K562 (cell line): ENCODE data around the gene PGM2. TPM values are rescaled to one million over a fixed set of nuclear protein-coding genes. Genes with fewer than 3 reads are reported as not detected.

Experiments
- ATAC-seq: fragments of 200-7000 bp; cut with Tn5 transposase; 3 replicates; pipeline ENCODE4 v1.9.1; 2020; ENCODE audit warnings: moderate library complexity
- BruUV-seq: library from RNA; stranded (reverse); fragments of 400-500 nt; replicated peaks from 2 replicates; lab custom pipeline; 2021; lab: Mats Ljungman, UMichigan
- CTCF ChIA-PET: fragments of 300-600 bp; formaldehyde crosslinking; extraction: SDS; loops from one replicate; lab custom pipeline; 2021; ENCODE audit warnings: low intra/inter-chr PET ratio; lab: Yijun Ruan, JAX
- POLR2A ChIA-PET: fragments of 300-600, 350-650 bp; sonication (Branson Sonifier 250); formaldehyde crosslinking; extraction: SDS; loops from one replicate; lab custom pipeline; 2021; ENCODE audit warnings: antibody characterized with exemption, inconsistent platforms; lab: Yijun Ruan, JAX
- DNase-seq, 4 experiments: peaks; one replicate each; pipeline versions ENCODE4 v3.0.0 to v3.0.0-alpha.2; 2011 to 2018; ENCODE audit warnings: low spot score in 3 of 4, mixed read lengths in 3 of 4; ENCODE audit errors: extremely low read depth in 1 of 4
- FAIRE-seq: peaks from 2 replicates; lab custom pipeline; 2011; peaks lifted over from hg19 to GRCh38; lab: Jason Lieb, UNC
- H2AFZ ChIP-seq: 2 replicates; pipeline ENCODE4 v1.6.0; 2011; ENCODE audit warnings: low read depth, low read length, control low read depth, inconsistent platforms
- H3K27ac ChIP-seq: fragments of 200-600 bp; 3 replicates; pipeline ENCODE4 v1.8.0; 2011; ENCODE audit warnings: low read depth, mild to moderate bottlenecking, control low read depth, inconsistent platforms, low read length, moderate library complexity, mixed read lengths; ENCODE audit errors: extremely low read depth
- H3K27me3 ChIP-seq, 2 experiments: fragments of 300-600 bp in 1 of 2; 2 replicates in 1 of 2; 3 replicates in 1 of 2; pipeline versions ENCODE4 v1.6.0 to v1.8.0; 2011; ENCODE audit warnings: inconsistent platforms in 2 of 2, low read length in 2 of 2, mild to moderate bottlenecking in 1 of 2, mixed read lengths in 1 of 2, moderate library complexity in 1 of 2; ENCODE audit not compliant: control insufficient read depth in 2 of 2, insufficient read depth in 2 of 2
- H3K36me3 ChIP-seq: fragments of 300-600 bp; 3 replicates; pipeline ENCODE4 v1.8.0; 2011; ENCODE audit warnings: mild to moderate bottlenecking, low read length, inconsistent platforms; ENCODE audit not compliant: control insufficient read depth, insufficient read depth
- H3K4me1 ChIP-seq, 2 experiments: fragments of 200-600 bp in 1 of 2; replicated peaks in 1 of 2; 2 replicates in 1 of 2; 3 replicates in 1 of 2; pipeline versions ENCODE4 v1.5.1 to v1.8.0; 2011; ENCODE audit warnings: inconsistent platforms in 2 of 2, low read length in 2 of 2, mild to moderate bottlenecking in 1 of 2, mixed read lengths in 1 of 2, moderate library complexity in 1 of 2; ENCODE audit not compliant: control insufficient read depth in 2 of 2, insufficient read depth in 2 of 2
- H3K4me2 ChIP-seq: 2 replicates; pipeline ENCODE4 v1.6.1; 2011; ENCODE audit warnings: low read length, control low read depth, inconsistent platforms, mixed read lengths; ENCODE audit not compliant: insufficient read depth
- H3K4me3 ChIP-seq: fragments of 200-600 bp; sonication (generic), shearing (Covaris generic); 2 replicates; pipeline ENCODE4 v1.5.1; 2016; ENCODE audit warnings: control low read depth, inconsistent platforms
- H3K79me2 ChIP-seq: fragments of 200-600 bp; 3 replicates; pipeline ENCODE4 v1.8.0; 2011; ENCODE audit warnings: low read length, inconsistent platforms; ENCODE audit not compliant: control insufficient read depth, insufficient read depth
- H3K9ac ChIP-seq, 2 experiments: 2 replicates each; pipeline versions ENCODE4 v1.6.0 to v1.6.1; 2011; ENCODE audit warnings: low read depth in 2 of 2, low read length in 2 of 2, control low read depth in 1 of 2, inconsistent platforms in 1 of 2, mild to moderate bottlenecking in 1 of 2, mixed read lengths in 1 of 2; ENCODE audit not compliant: insufficient read depth in 1 of 2
- H3K9me1 ChIP-seq: one replicate; pipeline ENCODE4 v1.6.0; 2011; ENCODE audit warnings: inconsistent platforms, mild to moderate bottlenecking, low read length, moderate library complexity; ENCODE audit not compliant: control insufficient read depth, insufficient read depth
- H3K9me3 ChIP-seq: replicated peaks from 2 replicates; pipeline ENCODE4 v1.5.1; 2011; ENCODE audit warnings: low read depth, low read length, inconsistent platforms; ENCODE audit not compliant: control insufficient read depth, insufficient read depth
- H4K20me1 ChIP-seq: replicated peaks from 2 replicates; pipeline ENCODE4 v1.6.1; 2011; ENCODE audit warnings: low read length, inconsistent platforms, mixed read lengths; ENCODE audit not compliant: control insufficient read depth, insufficient read depth
- ARNT ChIP-seq, 2 experiments: fragments of 450-650 bp; IDR thresholded peaks; 2 replicates each; pipeline ENCODE4 v1.6.1; 2016; ENCODE audit warnings: mild to moderate bottlenecking in 1 of 2
- ASH1L ChIP-seq: fragments of 450-650 bp; IDR thresholded peaks from 2 replicates; pipeline ENCODE4 v1.6.1; 2018; ENCODE audit warnings: borderline replicate concordance, mild to moderate bottlenecking, low read depth; ENCODE audit not compliant: partially characterized antibody
- GABPA ChIP-seq: fragments of 200-800 bp; sonication (Bioruptor generic); conservative IDR thresholded peaks from 2 replicates; pipeline ENCODE4 v1.6.1; 2016; ENCODE audit warnings: low read depth, missing genetic modification characterization, missing compliant biosample characterization
- MBD2 ChIP-seq: sonication (generic); IDR thresholded peaks from 2 replicates; pipeline ENCODE4 v1.6.1; 2016; ENCODE audit warnings: low read depth, borderline replicate concordance
- NFE2L1 ChIP-seq: fragments of 450-650 bp; IDR thresholded peaks from 2 replicates; pipeline ENCODE4 v1.6.1; 2016; ENCODE audit warnings: missing genetic modification characterization, low read depth, mild to moderate bottlenecking, missing compliant biosample characterization, moderate library complexity, borderline replicate concordance
- NR2C1 ChIP-seq, 2 experiments: fragments of 450-650 bp; IDR thresholded peaks; 2 replicates each; pipeline ENCODE4 v1.6.1; 2017; ENCODE audit warnings: mild to moderate bottlenecking in 2 of 2, antibody characterized with exemption in 1 of 2, inconsistent platforms in 1 of 2, missing compliant biosample characterization in 1 of 2, missing genetic modification characterization in 1 of 2
- PREB ChIP-seq: sonication (generic); formaldehyde crosslinking; IDR thresholded peaks from 2 replicates; pipeline ENCODE4 v1.8.1; 2023; ENCODE audit warnings: mild to moderate bottlenecking, missing genetic modification reagents
- SAFB ChIP-seq: fragments of 200-400 bp; formaldehyde crosslinking; IDR thresholded peaks from 2 replicates; pipeline ENCODE4 v1.6.1; 2017; ENCODE audit warnings: low read depth, low read length, borderline replicate concordance
- SMARCC2 ChIP-seq: fragments of 450-650 bp; IDR thresholded peaks from 2 replicates; pipeline ENCODE4 v1.6.1; 2017; ENCODE audit warnings: antibody characterized with exemption, moderate library complexity, mild to moderate bottlenecking, low read depth
- ZNF175 ChIP-seq: fragments of 200-800 bp; sonication (Bioruptor generic); IDR thresholded peaks from 2 replicates; pipeline ENCODE4 v1.6.1; 2016; ENCODE audit warnings: low read depth, mild to moderate bottlenecking, missing genetic modification characterization, missing compliant biosample characterization
- WGBS: fragments of 100-300 bp; shearing (Covaris generic); methylation state at CpG from one replicate; pipeline ENCODE4 v1.1.6; 2016; ENCODE audit warnings: low coverage, mixed read lengths; ENCODE audit not compliant: insufficient coverage; ENCODE audit errors: missing lambda C conversion rate; 5-methylcytosine and 5-hydroxymethylcytosine counted together
- in situ Hi-C: fragments of 300-500 bp; cut with MboI; formaldehyde crosslinking; loops from 4 replicates; pipeline ENCODE4 v1.15.0; 2018; ENCODE audit warnings: inconsistent platforms, mixed read lengths
- intact Hi-C: fragments of 100-400 bp; cut with micrococcal nuclease; formaldehyde crosslinking; loops from 2 replicates; pipeline ENCODE4 v1.14.2; 2022
- polyA plus RNA-seq, 8 experiments: library from polyadenylated mRNA; depleted of rRNA in 4 of 8; stranded (reverse) in 5 of 8; unstranded in 3 of 8; fragments of >200 nt; fragmentation: Nextera tagmentation in 2 of 8; fragmentation: Illumina TruSeq in 1 of 8; extraction: Ambion mirVana in 2 of 8; extraction: Trizol in 1 of 8; gene quantifications; 2 replicates each; pipeline versions ENCODE4 v1.2.1 to v1.2.3, GENCODE V29; 2011 to 2014; ENCODE audit warnings: inconsistent platforms in 1 of 8, missing spikeins in 1 of 8
- total RNA-seq, 7 experiments: library from RNA; depleted of rRNA in 6 of 7; stranded (reverse); fragments of >200 nt in 6 of 7; fragmentation: Illumina TruSeq in 2 of 7; extraction: Trizol in 2 of 7; gene quantifications; 2 replicates each; pipeline versions ENCODE4 v1.2.1 to v1.2.3, GENCODE V29; 2011 to 2021; ENCODE audit warnings: low replicate concordance in 1 of 7

Gene PGM2
- total and polyA plus RNA-seq, 9 of the 15 experiments (the other 6 are each of a cell fraction or from before 2014, with no cell fraction given) = 15.2 to 77.3 (median 51.4) TPM

- intact Hi-C loops (no loop called here), in situ Hi-C loops (no loop called here)
- Histone ChIP-seq H2AFZ (no peak overlapping the region), H3K4me3 (no peak overlapping the region), H3K9ac (no peak overlapping the region), H3K27ac (no peak overlapping the region), H3K4me1 (no peaks in the 10 kb centered on the region), H3K36me3 (no peaks in the 10 kb centered on the region), H3K9me1 (no peaks in the 10 kb centered on the region), H3K79me2 (no peaks in the 10 kb centered on the region), H3K9me3 (no peaks in the 10 kb centered on the region), H3K4me2 (no peak overlapping the region), H3K27me3 (peaks cover 2 to 10% of the 10 kb centered on the region in 2 experiments), H4K20me1 (no peaks in the 10 kb centered on the region)
- FAIRE-seq = no peak
- TF ChIP-seq ARNT (IDR thresholded peaks at IDR 0.05) (no peak), NR2C1 (IDR thresholded peaks at IDR 0.05) (no peak), NR2C1 (tag; IDR thresholded peaks at IDR 0.05) (no peak), PREB (CRISPR knock-in tag) (no peak), MBD2 (no peak), NFE2L1 (tag) (no peak), SAFB (no peak), GABPA (tag) (no peak), ASH1L (no peak), SMARCC2 (no peak), ZNF175 (CRISPR knock-in tag) (no peak)
- POLR2A ChIA-PET = interaction anchor here (0.9 kb wide), 1 partner anchor 12 kb away, joined by 3 read pairs; no protein-coding TSS in a partner anchor
- no TSS peak for BruUV-seq
- no peak for ATAC-seq
- no peak for DNase-seq
- WGBS = 0% methylated on average over 1 of the region's 1 CpG
- CTCF ChIA-PET = no interaction called here
These were observed 13.8 kb upstream of the PGM2 start for GRCh38 chr4:37812713-37813112.
